Mucosa of gallbladder (tissue), 1 donor: ENCODE results near the gene ENHO. TPM values are rescaled to one million over a fixed set of nuclear protein-coding genes. Genes with fewer than 3 reads are reported as not detected.

Source experiments
- DNase-seq: peaks from one replicate; pipeline ENCODE4 v3.0.0-alpha.2; 2020; ENCODE audit warnings: low spot score
- total RNA-seq: library from RNA; stranded (reverse); gene quantifications from one replicate; pipeline ENCODE4 v1.2.1, GENCODE V29; 2021
- donor health status: DM: no; HTN: no; CAD: no.

The ENHO gene
- total RNA-seq, 1 donor from 2014 or later, result 1.7 TPM

DNA sequence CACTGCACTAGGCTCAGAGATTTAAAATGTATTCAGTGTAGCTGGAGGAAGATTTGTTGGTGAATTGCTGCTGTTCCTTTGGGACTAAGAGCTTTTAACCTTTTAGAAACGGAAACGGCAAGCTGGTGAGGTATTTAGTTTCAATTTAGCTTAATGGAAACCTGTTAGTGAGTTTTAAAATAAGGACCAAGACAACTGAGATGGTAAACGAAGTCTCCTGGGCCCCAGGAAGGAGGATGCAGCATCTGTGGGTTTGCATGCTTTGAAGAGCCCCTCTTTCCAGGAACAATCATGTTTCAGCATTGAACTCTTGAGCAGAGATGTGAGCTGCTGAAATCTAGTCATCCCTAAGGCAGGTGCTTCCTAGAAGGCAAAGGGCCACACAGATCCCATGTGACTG lies 47.7 kb downstream of the ENHO start:
- no peak for DNase-seq

Other genes starting within 250 kb of the ENHO start
- gene KIF24, start 193.7 kb downstream of the ENHO start, total RNA-seq, result 1.9 TPM
- gene NUDT2, start 193.4 kb downstream of the ENHO start, total RNA-seq, result 25.5 TPM
- 94.5 TPM for gene MYORG, start 146.1 kb downstream of the ENHO start, total RNA-seq
- 24.0 TPM for gene FAM219A, start 64.4 kb downstream of the ENHO start, total RNA-seq
- 0.52 TPM for gene DNAI1, start 64.2 kb downstream of the ENHO start, total RNA-seq
- gene CNTFR, start 66.7 kb upstream of the ENHO start, total RNA-seq, result 23.0 TPM
- 28.7 TPM for gene RPP25L, start 89.1 kb upstream of the ENHO start, total RNA-seq
- gene DCTN3, start 97.5 kb upstream of the ENHO start, total RNA-seq, result 81.9 TPM
- not detected for gene ARID3C, start 106.1 kb upstream of the ENHO start, total RNA-seq
- gene SIGMAR1, start 114.8 kb upstream of the ENHO start, total RNA-seq, result 77.1 TPM
- gene GALT, start 123.7 kb upstream of the ENHO start, total RNA-seq, result 63.6 TPM
- gene IL11RA, start 129.2 kb upstream of the ENHO start, total RNA-seq, result 37.0 TPM
- gene CCL27, start 139.7 kb upstream of the ENHO start, total RNA-seq, result not detected
- 4.1 TPM for gene CCL19, start 168.3 kb upstream of the ENHO start, total RNA-seq
- 30.2 TPM for gene CCL21, start 187.1 kb upstream of the ENHO start, total RNA-seq